Immature natural killer cell (primary cell): ENCODE measurements around the gene HSPA12B. TPM values are rescaled to one million over a fixed set of nuclear protein-coding genes. Genes with fewer than 3 reads are reported as not detected.
"Not testable (repeated sequence)": the region's sequence is repeated elsewhere in the genome, so short reads cannot be mapped to it uniquely, and the experiment has no call there.

Experiments used
- DNase-seq, 3 donors: peaks; one replicate each; pipeline ENCODE4 v3.0.0; 2022; ENCODE audit warnings: mixed read lengths in 1 of 3
- H3K27ac Mint-ChIP-seq, 6 donors: one replicate each; pipeline ENCODE4 v1.8.0; 2020; ENCODE audit warnings: mixed read lengths in 6 of 6, mild to moderate bottlenecking in 5 of 6, inconsistent platforms in 4 of 6, moderate library complexity in 3 of 6
- H3K27me3 Mint-ChIP-seq, 3 donors: one replicate each; pipeline ENCODE4 v1.8.0; 2020 to 2021; ENCODE audit warnings: low read depth in 3 of 3, mild to moderate bottlenecking in 3 of 3, mixed read lengths in 3 of 3, moderate library complexity in 3 of 3, inconsistent platforms in 1 of 3
- H3K36me3 Mint-ChIP-seq, 3 donors: one replicate each; pipeline ENCODE4 v1.8.0; 2020; ENCODE audit warnings: mixed read lengths in 3 of 3, inconsistent platforms in 2 of 3, mild to moderate bottlenecking in 2 of 3
- H3K4me1 Mint-ChIP-seq, 2 donors: one replicate each; pipeline ENCODE4 v1.8.0; 2020; ENCODE audit warnings: inconsistent platforms in 2 of 2, mild to moderate bottlenecking in 2 of 2, mixed read lengths in 2 of 2, moderate library complexity in 1 of 2
- H3K4me3 Mint-ChIP-seq, 5 donors: one replicate each; pipeline ENCODE4 v1.8.0; 2020; ENCODE audit warnings: mild to moderate bottlenecking in 5 of 5, mixed read lengths in 5 of 5, inconsistent platforms in 3 of 5, moderate library complexity in 3 of 5
- H3K9me3 Mint-ChIP-seq, 6 donors: one replicate each; pipeline ENCODE4 v1.8.0; 2020; ENCODE audit warnings: mild to moderate bottlenecking in 6 of 6, mixed read lengths in 6 of 6, inconsistent platforms in 4 of 6, moderate library complexity in 3 of 6
- polyA plus RNA-seq, 3 donors: library from polyadenylated mRNA; unstranded; fragments of 300-500 nt; fragmentation: Illumina TruSeq; gene quantifications; one replicate each; pipeline ENCODE4 v1.2.3, GENCODE V29; 2021

HSPA12B gene
- polyA plus RNA-seq, 3 donors from 2014 or later = 0.53 TPM; not detected in 2

DNA sequence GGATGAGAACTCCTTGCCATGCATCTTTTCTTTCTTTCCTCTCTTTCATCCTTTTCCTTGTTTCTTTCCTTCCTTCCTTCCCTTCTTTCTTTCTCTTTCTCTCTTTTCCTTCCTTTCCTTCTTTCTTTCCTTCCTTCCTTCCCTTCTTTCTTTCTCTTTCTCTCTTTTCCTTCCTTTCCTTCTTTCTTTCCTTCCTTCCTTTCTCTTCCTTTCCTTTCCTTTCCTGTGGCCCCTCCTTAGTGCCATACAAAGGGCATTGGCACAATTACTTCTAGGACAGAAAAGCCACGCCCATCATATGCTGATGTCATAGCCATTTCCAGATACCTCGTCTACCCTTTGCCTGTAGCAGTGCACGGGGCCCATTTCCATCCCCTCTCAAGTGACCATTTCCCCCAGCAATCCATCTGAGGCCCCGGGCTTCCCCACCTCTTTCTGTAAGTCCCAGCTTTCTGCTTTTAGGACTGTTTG, 56.2 kb downstream of the HSPA12B start:
- peaks cover under 1 to 5% (median 2%) of the 10 kb centered on the region in 3 donors for H3K27me3 Mint-ChIP-seq
- H3K36me3 Mint-ChIP-seq = no peaks in the 10 kb centered on the region
- no peaks in the 10 kb centered on the region for H3K9me3 Mint-ChIP-seq
- peak overlapping the region; percentile 7 to 88 (median 21) for H3K27ac Mint-ChIP-seq
- peaks cover 27 to 28% of the 10 kb centered on the region in 2 donors for H3K4me1 Mint-ChIP-seq
- H3K4me3 Mint-ChIP-seq = peak overlapping the region in 4 of 5 donors; percentile 31 to 72 (median 62)
- no peak for DNase-seq

GRCh38 chr20:3789201-3789600, 56.7 kb downstream of the HSPA12B start:
- peak overlapping the region in 1 of 5 donors; percentile 72 for H3K4me3 Mint-ChIP-seq
- H3K36me3 Mint-ChIP-seq, H3K9me3 Mint-ChIP-seq, H3K27me3 Mint-ChIP-seq, DNase-seq: not testable (repeated sequence)
- peak overlapping the region in 2 of 6 donors; percentile 9 to 88 for H3K27ac Mint-ChIP-seq
- peaks cover 27 to 28% of the 10 kb centered on the region in 2 donors for H3K4me1 Mint-ChIP-seq

DNA sequence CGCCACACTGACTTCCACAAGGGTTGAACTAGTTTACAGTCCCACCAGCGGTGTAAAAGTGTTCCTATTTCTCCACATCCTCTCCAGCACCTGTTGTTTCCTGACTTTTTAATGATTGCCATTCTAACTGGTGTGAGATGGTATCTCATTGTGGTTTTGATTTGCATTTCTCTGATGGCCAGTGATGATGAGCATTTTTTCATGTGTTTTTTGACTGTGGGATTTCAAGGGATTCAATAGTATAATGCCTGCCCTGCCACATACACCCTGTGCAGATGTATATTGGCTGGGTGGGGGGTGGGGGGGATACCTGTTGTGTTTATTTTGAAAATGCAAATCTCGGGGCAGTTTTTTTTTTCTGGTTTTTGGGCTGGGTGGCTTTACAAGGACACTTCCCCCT, 61.7 kb downstream of the HSPA12B start:
- DNase-seq, H3K27me3 Mint-ChIP-seq, H3K9me3 Mint-ChIP-seq: not testable (repeated sequence)
- H3K27ac Mint-ChIP-seq = peak overlapping the region in 1 of 6 donors; percentile 60
- H3K4me1 Mint-ChIP-seq = peaks cover 36 to 37% of the 10 kb centered on the region in 2 donors
- H3K4me3 Mint-ChIP-seq = peak overlapping the region in 2 of 5 donors; percentile 26 to 29
- H3K36me3 Mint-ChIP-seq = peaks cover 3 to 14% (median 6%) of the 10 kb centered on the region in 3 donors

- Mint-ChIP-seq H3K4me3 (peak overlapping the region; percentile 88 to 93 (median 93)), H3K27me3 (peaks cover 0 to 11% (median 2%) of the 10 kb centered on the region in 3 donors), H3K36me3 (peaks cover 3 to 18% (median 6%) of the 10 kb centered on the region in 3 donors), H3K27ac (peak overlapping the region; percentile 95 to 97 (median 96)), H3K4me1 (peaks cover 43 to 44% of the 10 kb centered on the region in 2 donors), H3K9me3 (no peaks in the 10 kb centered on the region)
- DNase-seq = no peak
Measured at GRCh38 chr20:3794701-3795420, 62.4 kb downstream of the HSPA12B start.

- peak; percentile 86 to 89 (median 87) for DNase-seq
- peak within 1 kb of the TSS; percentile 92 to 97 (median 93) for H3K4me3 Mint-ChIP-seq
- peaks cover 50 to 52% of the 10 kb centered on the region in 2 donors for H3K4me1 Mint-ChIP-seq
- H3K9me3 Mint-ChIP-seq = no peaks in the 10 kb centered on the region
- H3K27me3 Mint-ChIP-seq = peaks cover 0 to 11% (median 3%) of the 10 kb centered on the region in 3 donors
- H3K27ac Mint-ChIP-seq = peak within 1 kb of the TSS; percentile 95 to 99 (median 98)
- H3K36me3 Mint-ChIP-seq = peaks cover 3 to 24% (median 6%) of the 10 kb centered on the region in 3 donors
Measured at GRCh38 chr20:3795511-3796468, 63.3 kb downstream of the HSPA12B start, which contains the start of gene CDC25B. Gene CDC25B (plus strand): TSS chr20:3796310. CDS start chr20:3796532, 222 bp downstream.

- Mint-ChIP-seq H3K36me3 (peaks cover 6 to 29% (median 9%) of the 10 kb centered on the region in 3 donors), H3K4me1 (peaks cover 52% of the 10 kb centered on the region in 2 donors), H3K4me3 (peak overlapping the region; percentile 85 to 97 (median 92)), H3K27ac (peak overlapping the region; percentile 87 to 99 (median 96)), H3K27me3 (peaks cover 0 to 11% (median 3%) of the 10 kb centered on the region in 3 donors), H3K9me3 (no peaks in the 10 kb centered on the region)
- no peak for DNase-seq
Measured at GRCh38 chr20:3796477-3797225, 64.2 kb downstream of the HSPA12B start.

- H3K9me3 Mint-ChIP-seq = no peaks in the 10 kb centered on the region
- H3K36me3 Mint-ChIP-seq = peaks cover 6 to 32% (median 9%) of the 10 kb centered on the region in 3 donors
Measured at GRCh38 chr20:3797226-3797545, 64.7 kb downstream of the HSPA12B start.

DNA sequence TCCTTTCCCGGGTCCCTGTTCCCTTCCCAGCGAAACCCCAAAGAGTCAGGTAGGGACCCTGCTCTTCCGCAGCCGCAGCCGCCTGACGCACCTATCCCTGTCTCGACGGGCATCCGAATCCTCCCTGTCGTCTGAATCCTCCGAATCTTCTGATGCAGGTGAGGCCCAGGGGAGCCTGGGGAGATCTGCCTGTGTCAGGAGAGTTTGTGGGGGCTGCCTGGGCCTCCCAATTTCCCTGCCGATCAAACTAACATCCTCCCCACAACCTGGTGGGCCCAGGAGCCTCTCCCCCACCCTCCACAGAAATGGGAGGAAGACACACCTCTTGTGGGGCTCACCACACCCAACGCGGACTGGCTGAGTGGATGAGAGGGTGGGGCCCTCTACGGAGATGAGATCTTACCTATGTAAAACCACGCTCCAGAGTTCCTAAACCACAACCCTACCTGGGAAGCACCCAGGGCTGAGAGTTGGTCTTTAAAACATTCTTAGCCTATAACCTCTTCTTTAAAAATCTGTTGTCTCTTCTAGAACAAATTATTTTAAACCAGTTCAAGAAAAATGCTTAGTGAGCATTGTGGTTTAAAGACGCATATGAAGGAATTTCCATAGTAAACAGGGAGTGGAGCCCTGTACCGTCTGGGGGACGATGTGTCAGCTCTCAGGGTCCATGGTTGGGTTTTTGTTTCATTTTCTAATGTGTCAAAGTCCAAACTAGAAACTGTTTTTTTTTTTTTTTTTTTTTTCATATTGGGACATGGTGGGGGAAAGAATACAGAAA, 65.3 kb downstream of the HSPA12B start:
- peak; percentile 45 to 53 (median 47) for DNase-seq
- Mint-ChIP-seq H3K36me3 (peaks cover 11 to 38% (median 14%) of the 10 kb centered on the region in 3 donors), H3K4me1 (peaks cover 57% of the 10 kb centered on the region in 2 donors)

More at GRCh38 chr20:3797226-3797545, 64.7 kb downstream of the HSPA12B start:
- Mint-ChIP-seq H3K4me3 (peak overlapping the region; percentile 85 to 97 (median 92)), H3K27ac (peak overlapping the region; percentile 87 to 99 (median 96)), H3K27me3 (peaks cover 0 to 11% (median 3%) of the 10 kb centered on the region in 3 donors), H3K4me1 (peaks cover 52% of the 10 kb centered on the region in 2 donors)
- no peak for DNase-seq

GRCh38 chr20:3798373-3798768, 65.9 kb downstream of the HSPA12B start:
- H3K4me1 Mint-ChIP-seq = peaks cover 60 to 63% of the 10 kb centered on the region in 2 donors
- peaks cover 15 to 43% (median 19%) of the 10 kb centered on the region in 3 donors for H3K36me3 Mint-ChIP-seq
- H3K27ac Mint-ChIP-seq = peak overlapping the region; percentile 87 to 99 (median 96)
- H3K27me3 Mint-ChIP-seq = peaks cover 0 to 11% (median 3%) of the 10 kb centered on the region in 3 donors
- no peaks in the 10 kb centered on the region for H3K9me3 Mint-ChIP-seq
- peak overlapping the region; percentile 85 to 97 (median 92) for H3K4me3 Mint-ChIP-seq
- DNase-seq = no peak

More for the DNA sequence above, 65.3 kb downstream of the HSPA12B start:
- Mint-ChIP-seq H3K4me3 (peak overlapping the region; percentile 85 to 97 (median 92)), H3K9me3 (no peaks in the 10 kb centered on the region), H3K27me3 (peaks cover 0 to 11% (median 3%) of the 10 kb centered on the region in 3 donors), H3K27ac (peak overlapping the region; percentile 87 to 99 (median 96))

DNA sequence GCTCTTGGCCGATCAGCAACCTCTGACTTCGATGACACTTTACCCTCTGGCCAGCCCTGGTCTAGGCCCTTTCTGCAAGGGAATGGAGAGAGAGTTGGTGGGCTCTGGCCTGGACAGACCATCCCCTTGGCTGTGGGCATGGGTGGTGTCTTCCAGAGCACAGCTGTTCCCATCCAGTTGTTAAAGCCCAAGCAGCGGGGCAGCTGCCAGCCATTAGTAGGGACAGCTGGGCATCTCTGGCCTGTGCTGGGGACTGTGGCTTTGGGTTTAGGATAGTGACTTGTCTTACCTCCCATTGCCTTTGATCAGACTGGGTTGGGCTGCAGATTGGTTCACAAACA, 66.4 kb downstream of the HSPA12B start:
- peaks cover 0 to 13% (median 3%) of the 10 kb centered on the region in 3 donors for H3K27me3 Mint-ChIP-seq
- H3K9me3 Mint-ChIP-seq = no peaks in the 10 kb centered on the region
- H3K27ac Mint-ChIP-seq = peak overlapping the region; percentile 87 to 99 (median 96)
- peaks cover 63 to 68% of the 10 kb centered on the region in 2 donors for H3K4me1 Mint-ChIP-seq
- peaks cover 20 to 48% (median 23%) of the 10 kb centered on the region in 3 donors for H3K36me3 Mint-ChIP-seq
- no peak for DNase-seq
- H3K4me3 Mint-ChIP-seq = peak overlapping the region; percentile 85 to 97 (median 92)

GRCh38 chr20:3800256-3800877, 67.9 kb downstream of the HSPA12B start:
- Mint-ChIP-seq H3K9me3 (no peaks in the 10 kb centered on the region), H3K4me1 (peaks cover 66 to 73% of the 10 kb centered on the region in 2 donors), H3K27me3 (peaks cover 0 to 13% (median 3%) of the 10 kb centered on the region in 3 donors), H3K27ac (peak overlapping the region; percentile 51 to 99 (median 74)), H3K36me3 (peaks cover 29 to 61% (median 34%) of the 10 kb centered on the region in 3 donors), H3K4me3 (peak overlapping the region in 3 of 5 donors; percentile 46 to 97 (median 60))
- DNase-seq = no peak

- Mint-ChIP-seq H3K4me3 (no peak overlapping the region), H3K36me3 (peaks cover 33 to 66% (median 38%) of the 10 kb centered on the region in 3 donors), H3K4me1 (peaks cover 64 to 73% of the 10 kb centered on the region in 2 donors), H3K9me3 (no peaks in the 10 kb centered on the region), H3K27ac (peak overlapping the region in 3 of 6 donors; percentile 40 to 78 (median 59)), H3K27me3 (peaks cover 0 to 9% (median 3%) of the 10 kb centered on the region in 3 donors)
- DNase-seq = no peak
Measured at GRCh38 chr20:3800878-3801260, 68.4 kb downstream of the HSPA12B start.
